ENCODE data around the gene PTPRD.

- TF ChIP-seq POLR2AphosphoS5 (IDR thresholded peaks at IDR 0.05) (no peak), CTCF (IDR thresholded peaks at IDR 0.05) (no peak), POLR2A (IDR thresholded peaks at IDR 0.05) (no peak)
These were observed 666.8 kb downstream of the PTPRD start for GRCh38 chr9:9945966-9946365.
